ENCODE results near the gene FERMT2. TPM values are rescaled to one million over a fixed set of nuclear protein-coding genes. Genes with fewer than 3 reads are reported as not detected.

FERMT2 gene, protein sequence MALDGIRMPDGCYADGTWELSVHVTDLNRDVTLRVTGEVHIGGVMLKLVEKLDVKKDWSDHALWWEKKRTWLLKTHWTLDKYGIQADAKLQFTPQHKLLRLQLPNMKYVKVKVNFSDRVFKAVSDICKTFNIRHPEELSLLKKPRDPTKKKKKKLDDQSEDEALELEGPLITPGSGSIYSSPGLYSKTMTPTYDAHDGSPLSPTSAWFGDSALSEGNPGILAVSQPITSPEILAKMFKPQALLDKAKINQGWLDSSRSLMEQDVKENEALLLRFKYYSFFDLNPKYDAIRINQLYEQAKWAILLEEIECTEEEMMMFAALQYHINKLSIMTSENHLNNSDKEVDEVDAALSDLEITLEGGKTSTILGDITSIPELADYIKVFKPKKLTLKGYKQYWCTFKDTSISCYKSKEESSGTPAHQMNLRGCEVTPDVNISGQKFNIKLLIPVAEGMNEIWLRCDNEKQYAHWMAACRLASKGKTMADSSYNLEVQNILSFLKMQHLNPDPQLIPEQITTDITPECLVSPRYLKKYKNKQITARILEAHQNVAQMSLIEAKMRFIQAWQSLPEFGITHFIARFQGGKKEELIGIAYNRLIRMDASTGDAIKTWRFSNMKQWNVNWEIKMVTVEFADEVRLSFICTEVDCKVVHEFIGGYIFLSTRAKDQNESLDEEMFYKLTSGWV
- total RNA-seq, result 10 to 100 TPM; 36.8 to 45.7 TPM
- 37.6 TPM for polyA plus RNA-seq (ENCODE audit: insufficient read depth, low read depth, low replicate concordance)
- long read RNA-seq, donor 1, transcript FERMT2-201 (15 exons, 3,338 nt), result major isoform, 6 of 22 reads
- long read RNA-seq, donor 1, partial matches to known transcripts, result 13 of 22 reads
- long read RNA-seq, donor 1, other reads (novel, unspliced or antisense), result 0 of 22 reads
- long read RNA-seq, donor 2, partial matches to known transcripts, result 12 of 14 reads
- long read RNA-seq, donor 2, other reads (novel, unspliced or antisense), result 0 of 14 reads

DNA sequence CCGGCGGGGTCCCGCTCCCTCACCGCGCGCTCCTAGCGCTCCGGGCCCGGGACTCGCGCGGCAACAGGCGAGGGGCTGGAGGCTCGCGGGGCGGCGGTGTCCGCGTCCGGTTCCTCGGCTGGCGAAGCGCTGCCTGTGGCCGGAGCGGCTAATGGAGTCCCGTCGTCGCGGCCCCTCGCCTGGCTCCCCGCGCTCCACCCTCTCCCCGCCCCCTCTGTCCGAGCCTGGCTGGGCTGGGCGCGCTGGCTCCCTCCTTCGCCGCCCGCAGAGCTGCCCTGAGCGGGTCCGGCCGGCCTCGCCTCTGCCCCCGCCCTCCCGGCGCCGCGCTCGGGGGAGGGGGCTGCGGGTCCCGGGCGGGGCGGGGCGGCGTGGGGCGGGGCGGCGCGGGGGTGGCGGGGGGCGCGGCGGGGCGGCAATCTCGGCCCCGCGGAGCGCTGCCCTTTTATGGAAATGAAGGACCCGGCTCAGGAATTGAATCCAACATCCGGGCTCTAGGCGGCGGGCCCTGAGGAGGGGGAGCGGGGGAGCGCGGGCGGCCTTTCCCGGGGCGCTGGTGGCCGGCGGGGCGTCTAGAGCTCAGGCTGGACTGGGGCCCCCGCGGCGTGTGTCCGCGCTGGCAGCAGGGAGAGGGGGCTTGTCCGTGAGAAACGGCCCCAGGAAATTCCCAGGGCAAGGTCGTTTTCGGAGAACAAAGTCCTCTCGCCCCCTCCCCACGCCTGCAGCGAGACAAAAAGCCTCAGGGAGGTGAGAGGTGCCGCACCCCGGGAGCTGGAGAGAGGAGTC, at the start of gene FERMT2:
FERMT2 (minus strand) TSS at position 153 of the 783 bp plus-strand sequence. CDS start 482 bp downstream, outside the sequence.
- peak; percentile 90 for DNase-seq
- H3K27me3 ChIP-seq, result no peaks in the 10 kb centered on the region
- 0% methylated on average over 11 to 87 of the region's 95 CpGs for WGBS, 2 donors
- peak within 1 kb of the TSS; percentile 93 to 99 for H3K27ac ChIP-seq
- peak within 1 kb of the TSS; percentile 90 to 95 for H3K4me3 ChIP-seq
- H3K4me1 ChIP-seq, result peaks cover 14% of the 10 kb centered on the region
- no peaks in the 10 kb centered on the region for H3K9me3 ChIP-seq
- no peaks in the 10 kb centered on the region for H3K36me3 ChIP-seq (ENCODE audit: low read depth, missing control alignments)
- intact Hi-C loops (cut with DNase I; ENCODE audit: low total_unique reads), result no loop called here
- TF ChIP-seq POLR2A (IDR thresholded peaks at IDR 0.05), result no peak
- TF ChIP-seq, protein P1, sequence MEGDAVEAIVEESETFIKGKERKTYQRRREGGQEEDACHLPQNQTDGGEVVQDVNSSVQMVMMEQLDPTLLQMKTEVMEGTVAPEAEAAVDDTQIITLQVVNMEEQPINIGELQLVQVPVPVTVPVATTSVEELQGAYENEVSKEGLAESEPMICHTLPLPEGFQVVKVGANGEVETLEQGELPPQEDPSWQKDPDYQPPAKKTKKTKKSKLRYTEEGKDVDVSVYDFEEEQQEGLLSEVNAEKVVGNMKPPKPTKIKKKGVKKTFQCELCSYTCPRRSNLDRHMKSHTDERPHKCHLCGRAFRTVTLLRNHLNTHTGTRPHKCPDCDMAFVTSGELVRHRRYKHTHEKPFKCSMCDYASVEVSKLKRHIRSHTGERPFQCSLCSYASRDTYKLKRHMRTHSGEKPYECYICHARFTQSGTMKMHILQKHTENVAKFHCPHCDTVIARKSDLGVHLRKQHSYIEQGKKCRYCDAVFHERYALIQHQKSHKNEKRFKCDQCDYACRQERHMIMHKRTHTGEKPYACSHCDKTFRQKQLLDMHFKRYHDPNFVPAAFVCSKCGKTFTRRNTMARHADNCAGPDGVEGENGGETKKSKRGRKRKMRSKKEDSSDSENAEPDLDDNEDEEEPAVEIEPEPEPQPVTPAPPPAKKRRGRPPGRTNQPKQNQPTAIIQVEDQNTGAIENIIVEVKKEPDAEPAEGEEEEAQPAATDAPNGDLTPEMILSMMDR (IDR thresholded peaks at IDR 0.05), result no peak

DNA sequence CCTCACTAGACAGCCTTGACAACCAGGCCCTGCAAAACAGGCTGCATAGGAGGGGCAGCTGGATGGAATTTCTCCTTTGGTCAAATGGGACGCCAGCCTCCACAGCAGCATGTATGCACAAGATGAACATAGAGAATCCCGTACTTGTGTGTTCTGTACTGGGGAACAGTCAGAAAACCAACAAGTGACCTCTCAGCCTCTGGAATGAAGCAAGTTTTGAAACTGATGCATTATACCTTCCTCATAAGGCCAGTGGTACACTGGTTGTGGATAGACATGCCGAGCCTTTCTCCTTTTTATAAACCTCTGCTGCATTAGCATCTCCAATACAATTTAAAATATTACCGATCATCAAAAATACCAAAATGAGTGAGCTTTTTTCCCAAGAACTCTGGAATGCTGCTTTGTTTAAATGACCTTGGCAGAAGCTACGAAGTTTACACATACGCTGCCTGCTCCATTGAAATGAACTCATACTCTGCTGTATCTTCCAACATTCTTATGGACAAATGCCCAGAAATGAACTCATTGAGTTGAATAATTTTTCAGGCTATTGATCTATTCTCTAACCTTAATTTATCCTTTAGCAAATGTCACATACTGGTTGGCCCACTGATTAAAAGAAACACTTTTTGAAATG, 47.6 kb upstream of the FERMT2 start:
- peak; percentile 21 for DNase-seq
- no peaks in the 10 kb centered on the region for H3K27me3 ChIP-seq
- H3K36me3 ChIP-seq (ENCODE audit: low read depth, missing control alignments), result no peaks in the 10 kb centered on the region
- no peak overlapping the region for H3K27ac ChIP-seq
- 48 to 55% methylated on average over 5 to 6 of the region's 6 CpGs for WGBS, 2 donors
- no peaks in the 10 kb centered on the region for H3K9me3 ChIP-seq
- TF ChIP-seq, protein P1 (IDR thresholded peaks at IDR 0.05), result no peak
- no peak for TF ChIP-seq POLR2A (IDR thresholded peaks at IDR 0.05)
- no peak overlapping the region for H3K4me3 ChIP-seq
- intact Hi-C loops (cut with DNase I; ENCODE audit: low total_unique reads), result no loop called here
- no peaks in the 10 kb centered on the region for H3K4me1 ChIP-seq

DNA sequence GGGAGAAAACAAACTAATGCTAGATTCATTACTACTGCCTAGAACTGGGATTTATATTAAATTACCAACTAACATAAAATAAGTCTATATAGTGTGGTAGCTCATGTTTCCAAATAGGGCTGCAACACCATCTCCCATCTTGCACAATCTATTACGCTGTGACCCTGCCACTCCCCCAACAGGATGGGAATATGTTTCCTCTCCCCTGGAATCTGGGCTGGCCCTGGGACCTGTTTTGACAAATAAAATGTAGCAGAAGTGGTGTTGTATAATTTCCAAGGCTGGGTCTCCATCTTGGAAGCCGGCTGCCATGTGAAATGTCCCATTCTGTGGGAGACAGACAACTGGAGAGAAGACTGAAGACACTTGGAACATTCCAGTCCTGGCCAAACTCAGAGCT, 45.6 kb upstream of the FERMT2 start:
- no peak for DNase-seq
- no peaks in the 10 kb centered on the region for H3K4me1 ChIP-seq

DNA sequence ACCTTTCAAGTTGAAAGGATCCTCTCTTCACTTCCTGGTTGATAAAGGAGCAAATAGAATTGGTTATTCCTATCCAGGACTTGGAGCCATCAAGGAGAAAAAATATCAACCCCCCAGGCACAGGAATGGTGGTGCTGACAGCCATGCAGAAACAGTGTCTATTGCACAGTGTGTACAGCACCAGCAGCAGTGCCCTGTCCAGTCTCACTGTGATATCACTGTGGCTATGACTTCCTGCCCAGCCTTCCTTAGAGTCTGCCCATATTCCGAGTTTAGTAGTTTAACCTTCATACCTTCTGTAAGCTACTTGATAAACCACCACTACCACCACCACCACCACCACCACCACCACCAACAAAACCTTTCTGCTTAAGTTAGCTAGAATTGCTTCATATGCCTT, 45.1 kb upstream of the FERMT2 start:
- intact Hi-C loops (cut with DNase I; ENCODE audit: low total_unique reads), result no loop called here
- TF ChIP-seq, protein P1 (IDR thresholded peaks at IDR 0.05), result no peak
- TF ChIP-seq POLR2A (IDR thresholded peaks at IDR 0.05), result no peak
- 76 to 77% methylated on average over 1 of the region's 1 CpG for WGBS, 2 donors
- Histone ChIP-seq H3K9me3 (no peaks in the 10 kb centered on the region), H3K4me3 (no peak overlapping the region), H3K4me1 (no peaks in the 10 kb centered on the region), H3K27ac (no peak overlapping the region), H3K36me3 (ENCODE audit: low read depth, missing control alignments) (no peaks in the 10 kb centered on the region), H3K27me3 (no peaks in the 10 kb centered on the region)
- DNase-seq, result no peak

More for the DNA sequence above, 45.6 kb upstream of the FERMT2 start:
- 91 to 100% methylated on average over 2 of the region's 2 CpGs for WGBS, 2 donors
- no peak for TF ChIP-seq POLR2A (IDR thresholded peaks at IDR 0.05)
- TF ChIP-seq, protein P1 (IDR thresholded peaks at IDR 0.05), result no peak
- Histone ChIP-seq H3K36me3 (ENCODE audit: low read depth, missing control alignments) (no peaks in the 10 kb centered on the region), H3K27ac (no peak overlapping the region), H3K9me3 (no peaks in the 10 kb centered on the region), H3K4me3 (no peak overlapping the region), H3K27me3 (no peaks in the 10 kb centered on the region)
- intact Hi-C loops (cut with DNase I; ENCODE audit: low total_unique reads), result no loop called here

All from testis (tissue), 5 donors.